ENCODE data around the gene ITGB7.
"Not testable (repeated sequence)": the region's sequence is repeated elsewhere in the genome, so short reads cannot be mapped to it uniquely, and the experiment has no call there.

The ITGB7 gene

GRCh38 chr12:53178803-53179202 lies 28.2 kb downstream of the ITGB7 start:
- DNase-seq (ENCODE audit: low read depth), result not testable (repeated sequence)

- not testable (repeated sequence) for DNase-seq (ENCODE audit: low read depth)
Measured at GRCh38 chr12:53177447-53177846, 29.6 kb downstream of the ITGB7 start.

GRCh38 chr12:53176750-53177149 lies 30.3 kb downstream of the ITGB7 start:
- DNase-seq (ENCODE audit: low read depth), result no peak

GRCh38 chr12:53174881-53175491 lies 32.1 kb downstream of the ITGB7 start:
- no peak for DNase-seq (ENCODE audit: low read depth)

- no peak for DNase-seq (ENCODE audit: low read depth)
Measured at GRCh38 chr12:53173085-53173715, 33.9 kb downstream of the ITGB7 start.

- DNase-seq (ENCODE audit: low read depth), result no peak
Measured at GRCh38 chr12:53172352-53172751, 34.7 kb downstream of the ITGB7 start.

GRCh38 chr12:53171725-53172329 lies 35.2 kb downstream of the ITGB7 start:
- DNase-seq (ENCODE audit: low read depth), result no peak

- DNase-seq (ENCODE audit: low read depth), result no peak
Measured at GRCh38 chr12:53170876-53171724, 36.0 kb downstream of the ITGB7 start.

- no peak for DNase-seq (ENCODE audit: low read depth)
Measured at GRCh38 chr12:53170215-53170614, 36.8 kb downstream of the ITGB7 start.

GRCh38 chr12:53169644-53170043 lies 37.4 kb downstream of the ITGB7 start:
- DNase-seq (ENCODE audit: low read depth), result no peak

- no peak for DNase-seq (ENCODE audit: low read depth)
Measured at GRCh38 chr12:53166837-53167236, 40.2 kb downstream of the ITGB7 start.

GRCh38 chr12:53163008-53163407 lies 44.0 kb downstream of the ITGB7 start:
- DNase-seq (ENCODE audit: low read depth), result not testable (repeated sequence)

- DNase-seq (ENCODE audit: low read depth), result no peak
Measured at GRCh38 chr12:53161119-53161911, 45.7 kb downstream of the ITGB7 start.

- DNase-seq (ENCODE audit: low read depth), result no peak
Measured at GRCh38 chr12:53160673-53161072, 46.4 kb downstream of the ITGB7 start.

GRCh38 chr12:53160000-53160399 lies 47.1 kb downstream of the ITGB7 start:
- no peak for DNase-seq (ENCODE audit: low read depth)

GRCh38 chr12:53159195-53159839 lies 47.7 kb downstream of the ITGB7 start:
- DNase-seq (ENCODE audit: low read depth), result peak; percentile 64

GRCh38 chr12:53152390-53152789 lies 54.7 kb downstream of the ITGB7 start:
- no peak for DNase-seq (ENCODE audit: low read depth)

- DNase-seq (ENCODE audit: low read depth), result no peak
Measured at GRCh38 chr12:53151039-53151438, 56.0 kb downstream of the ITGB7 start.

GRCh38 chr12:53147653-53148052 lies 59.4 kb downstream of the ITGB7 start:
- no peak for DNase-seq (ENCODE audit: low read depth)

- DNase-seq (ENCODE audit: low read depth), result no peak
Measured at GRCh38 chr12:53147181-53147580, 59.9 kb downstream of the ITGB7 start.
